C4-2B (cell line): Measurements from ENCODE around the gene PLXNA4.

ENCODE experiments used
- ZFX ChIP-seq: fragments of 450-650 bp; IDR thresholded peaks from 2 replicates; pipeline ENCODE4 v1.6.1; 2017
- TF ChIP-seq, protein P1 (sequence below): fragments of 450-650 bp; conservative IDR thresholded peaks from 2 replicates; pipeline ENCODE4 v1.5.1; 2017; ENCODE audit warnings: mild to moderate bottlenecking

- TF ChIP-seq, protein P1, sequence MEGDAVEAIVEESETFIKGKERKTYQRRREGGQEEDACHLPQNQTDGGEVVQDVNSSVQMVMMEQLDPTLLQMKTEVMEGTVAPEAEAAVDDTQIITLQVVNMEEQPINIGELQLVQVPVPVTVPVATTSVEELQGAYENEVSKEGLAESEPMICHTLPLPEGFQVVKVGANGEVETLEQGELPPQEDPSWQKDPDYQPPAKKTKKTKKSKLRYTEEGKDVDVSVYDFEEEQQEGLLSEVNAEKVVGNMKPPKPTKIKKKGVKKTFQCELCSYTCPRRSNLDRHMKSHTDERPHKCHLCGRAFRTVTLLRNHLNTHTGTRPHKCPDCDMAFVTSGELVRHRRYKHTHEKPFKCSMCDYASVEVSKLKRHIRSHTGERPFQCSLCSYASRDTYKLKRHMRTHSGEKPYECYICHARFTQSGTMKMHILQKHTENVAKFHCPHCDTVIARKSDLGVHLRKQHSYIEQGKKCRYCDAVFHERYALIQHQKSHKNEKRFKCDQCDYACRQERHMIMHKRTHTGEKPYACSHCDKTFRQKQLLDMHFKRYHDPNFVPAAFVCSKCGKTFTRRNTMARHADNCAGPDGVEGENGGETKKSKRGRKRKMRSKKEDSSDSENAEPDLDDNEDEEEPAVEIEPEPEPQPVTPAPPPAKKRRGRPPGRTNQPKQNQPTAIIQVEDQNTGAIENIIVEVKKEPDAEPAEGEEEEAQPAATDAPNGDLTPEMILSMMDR = no peak; the same call in 1 of the 2 replicates
- no peak for TF ChIP-seq ZFX
Measured at GRCh38 chr7:132500727-132501440, 75.4 kb downstream of the PLXNA4 start.
